K562 (cell line): Measurements from ENCODE around the gene SLC25A1. TPM values are rescaled to one million over a fixed set of nuclear protein-coding genes. Genes with fewer than 3 reads are reported as not detected.
A peak's percentile ranks its signal among the peaks of the same experiment; 100 is the strongest.

ENCODE experiments used
- ARHGAP35 ChIP-seq: fragments of 450-650 bp; IDR thresholded peaks from 2 replicates; pipeline ENCODE4 v1.6.1; 2018; ENCODE audit not compliant: partially characterized antibody
- BRD4 ChIP-seq: fragments of 200-600 bp; sonication (generic); IDR thresholded peaks from 2 replicates; pipeline ENCODE4 v1.6.1; 2017; ENCODE audit warnings: inconsistent platforms
- CBFA2T2 ChIP-seq: fragments of 450-650 bp; conservative IDR thresholded peaks from 2 replicates; pipeline ENCODE4 v1.6.1; 2017; ENCODE audit warnings: mild to moderate bottlenecking
- CHD1 ChIP-seq: fragments of 200-600 bp; sonication (generic); IDR thresholded peaks from one replicate; pipeline ENCODE4 v1.6.1; 2012; ENCODE audit warnings: mild to moderate bottlenecking, moderate library complexity, low read length, inconsistent platforms
- CHD4 ChIP-seq: fragments of 200-600 bp; sonication (generic); IDR thresholded peaks from 3 replicates; pipeline ENCODE4 v1.6.1; 2012; ENCODE audit warnings: low read depth, mild to moderate bottlenecking, mixed read lengths, low read length, inconsistent platforms; ENCODE audit not compliant: insufficient read depth, insufficient replicate concordance, poor library complexity, severe bottlenecking
- CTBP1 ChIP-seq: fragments of 450-650 bp; IDR thresholded peaks from 2 replicates; pipeline ENCODE4 v1.6.1; 2016; ENCODE audit warnings: borderline replicate concordance
- DMBX1 ChIP-seq: fragments of 250-450 bp; sonication (Bioruptor Pico); IDR thresholded peaks from 2 replicates; pipeline ENCODE4 v1.8.0; 2022; ENCODE audit warnings: inconsistent platforms, mild to moderate bottlenecking, moderate library complexity, borderline replicate concordance
- ERF ChIP-seq: fragments of 450-650 bp; formaldehyde crosslinking; IDR thresholded peaks from 2 replicates; pipeline ENCODE4 v1.4.0; 2020; ENCODE audit warnings: mild to moderate bottlenecking, mixed read lengths
- FIP1L1 ChIP-seq: fragments of 200-400 bp; formaldehyde crosslinking; IDR thresholded peaks from 2 replicates; pipeline ENCODE4 v1.6.1; 2018; ENCODE audit warnings: mild to moderate bottlenecking, low read depth, low read length; ENCODE audit not compliant: poor library complexity, severe bottlenecking
- GATAD2A ChIP-seq: fragments of 450-650 bp; IDR thresholded peaks from 2 replicates; pipeline ENCODE4 v1.6.1; 2017
- HMG20B ChIP-seq: fragments of 250-450 bp; sonication (Bioruptor Pico); IDR thresholded peaks from 2 replicates; pipeline ENCODE4 v1.5.0; 2021; ENCODE audit warnings: mild to moderate bottlenecking
- MAFG ChIP-seq: fragments of 450-650 bp; conservative IDR thresholded peaks from 2 replicates; pipeline ENCODE4 v1.6.1; 2016; ENCODE audit warnings: missing genetic modification characterization, missing compliant biosample characterization
- MYC ChIP-seq, 2 experiments: fragments of 250-450 bp in 1 of 2; sonication (Bioruptor Pico) in 1 of 2; IDR thresholded peaks; 2 replicates each; pipeline versions ENCODE4 v1.5.1 to v1.6.1; 2012 to 2021; ENCODE audit warnings: low read depth in 2 of 2, borderline replicate concordance in 1 of 2, improper control_type of control experiment in 1 of 2, low read length in 1 of 2, mild to moderate bottlenecking in 1 of 2, moderate library complexity in 1 of 2
- NCOR1 ChIP-seq: fragments of 450-650 bp; IDR thresholded peaks from 2 replicates; pipeline ENCODE4 v1.6.1; 2016; ENCODE audit warnings: mild to moderate bottlenecking, moderate library complexity
- PHB ChIP-seq: fragments of 250-450 bp; sonication (Bioruptor Pico); IDR thresholded peaks from 2 replicates; pipeline ENCODE4 v1.5.0; 2021
- PURB ChIP-seq: sonication (generic); formaldehyde crosslinking; IDR thresholded peaks from 2 replicates; pipeline ENCODE4 v1.9.0; 2021; ENCODE audit warnings: low read depth, mild to moderate bottlenecking, missing genetic modification reagents
- SIX5 ChIP-seq, 2 experiments: IDR thresholded peaks; 2 replicates each; pipeline ENCODE4 v1.6.1; 2011; ENCODE audit warnings: low read length in 2 of 2, borderline replicate concordance in 1 of 2, low read depth in 1 of 2, mild to moderate bottlenecking in 1 of 2, moderate library complexity in 1 of 2; ENCODE audit not compliant: insufficient read depth in 1 of 2
- TEAD1 ChIP-seq, 2 experiments: fragments of 450-650 bp in 1 of 2; sonication (generic) in 1 of 2; formaldehyde crosslinking; IDR thresholded peaks; 2 replicates each; pipeline versions ENCODE4 v1.4.0 to v1.8.0; 2020 to 2022; ENCODE audit warnings: mild to moderate bottlenecking in 2 of 2, missing genetic modification reagents in 1 of 2
- TOE1 ChIP-seq, 2 experiments: fragments of 450-650 bp in 1 of 2; sonication (generic) in 1 of 2; formaldehyde crosslinking in 1 of 2; IDR thresholded peaks; 2 replicates each; pipeline versions ENCODE4 v1.7.1 to v1.8.0; 2016 to 2022; ENCODE audit warnings: borderline replicate concordance in 2 of 2, mild to moderate bottlenecking in 2 of 2, antibody characterized with exemption in 1 of 2, inconsistent platforms in 1 of 2, low read depth in 1 of 2, missing genetic modification reagents in 1 of 2, moderate library complexity in 1 of 2
- ZNF239 ChIP-seq: fragments of 250-450 bp; sonication (Bioruptor Pico); IDR thresholded peaks from 2 replicates; pipeline ENCODE4 v1.4.0; 2020; ENCODE audit warnings: mild to moderate bottlenecking
- polyA plus RNA-seq, 8 experiments: library from polyadenylated mRNA; depleted of rRNA in 4 of 8; stranded (reverse) in 5 of 8; unstranded in 3 of 8; fragments of >200 nt; fragmentation: Nextera tagmentation in 2 of 8; fragmentation: Illumina TruSeq in 1 of 8; extraction: Ambion mirVana in 2 of 8; extraction: Trizol in 1 of 8; gene quantifications; 2 replicates each; pipeline versions ENCODE4 v1.2.1 to v1.2.3, GENCODE V29; 2011 to 2014; ENCODE audit warnings: inconsistent platforms in 1 of 8, missing spikeins in 1 of 8
- total RNA-seq, 7 experiments: library from RNA; depleted of rRNA in 6 of 7; stranded (reverse); fragments of >200 nt in 6 of 7; fragmentation: Illumina TruSeq in 2 of 7; extraction: Trizol in 2 of 7; gene quantifications; 2 replicates each; pipeline versions ENCODE4 v1.2.1 to v1.2.3, GENCODE V29; 2011 to 2021; ENCODE audit warnings: low replicate concordance in 1 of 7
- TF ChIP-seq, protein P1 (sequence below): IDR thresholded peaks from 3 replicates; pipeline ENCODE4 v1.6.1; 2011; ENCODE audit warnings: borderline replicate concordance, mild to moderate bottlenecking; ENCODE audit not compliant: insufficient read length, insufficient read depth
- TF ChIP-seq, protein P2 (sequence below): fragments of 200-800 bp; sonication (Bioruptor generic); IDR thresholded peaks from 2 replicates; pipeline ENCODE4 v1.6.1; 2017; ENCODE audit warnings: missing genetic modification characterization, missing compliant biosample characterization

The SLC25A1 gene
- total and polyA plus RNA-seq, 9 of the 15 experiments (the other 6 are each of a cell fraction or from before 2014, with no cell fraction given) = 11.0 to 408 (median 110) TPM

DNA sequence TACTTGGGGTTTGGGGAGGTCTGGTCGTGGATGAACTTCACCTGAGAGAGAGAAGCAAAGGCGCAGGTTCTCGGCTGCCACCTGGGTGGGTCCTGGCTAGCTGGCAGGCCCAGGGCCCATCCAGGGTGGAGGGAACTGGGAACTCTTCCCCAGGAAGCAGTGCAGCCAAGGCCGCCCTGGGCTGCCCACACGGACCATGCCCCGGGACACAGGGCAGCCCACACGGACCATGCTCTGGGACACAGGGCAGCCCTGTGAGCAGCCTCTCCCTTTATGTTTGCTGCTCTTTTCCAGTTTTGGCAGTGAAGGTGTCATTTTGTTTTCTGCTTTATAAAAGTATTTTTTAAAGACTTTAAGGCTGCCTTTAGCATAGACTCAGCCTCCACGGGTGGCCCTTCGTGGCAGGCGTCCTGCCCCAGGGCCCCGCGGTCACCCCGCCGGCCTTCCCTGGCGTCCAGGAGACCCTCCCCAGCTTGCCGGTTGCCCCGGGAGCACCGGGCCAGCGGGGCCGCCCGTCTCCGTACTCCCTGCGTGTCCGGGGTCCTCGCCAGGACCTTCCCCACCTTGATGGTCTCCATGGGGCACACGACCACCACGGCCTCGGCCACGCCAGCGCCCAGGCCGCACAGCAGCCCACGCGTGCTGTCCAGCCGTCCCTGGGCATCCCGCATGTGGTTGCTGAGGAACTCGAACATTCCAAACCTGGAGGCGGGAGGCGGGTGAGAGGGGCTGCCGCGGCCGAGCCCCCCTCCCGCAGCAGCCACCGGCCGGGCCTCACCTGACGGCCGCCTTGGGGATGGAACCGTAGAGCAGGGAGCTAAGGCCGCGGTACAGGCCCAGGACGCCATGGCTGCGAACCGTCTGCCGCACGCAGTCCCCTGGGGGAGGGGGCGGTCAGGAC lies 1.1 kb downstream of the SLC25A1 start (continued):
- 0 out of 4 replicates have a peak, but pooled peaks of 1 of the 2 experiments have one; percentile 3 for TF ChIP-seq SIX5 (IDR thresholded peaks at IDR 0.05; ENCODE audit: borderline replicate concordance in 1 of 2, insufficient read depth in 1 of 2, low read depth in 1 of 2, low read length in 2 of 2)
- TF ChIP-seq MYC (IDR thresholded peaks at IDR 0.05; ENCODE audit: low read depth, low read length) = no peak
- peak; percentile 96 for TF ChIP-seq MYC (CRISPR knock-in tag; IDR thresholded peaks at IDR 0.05; ENCODE audit: borderline replicate concordance, low read depth)
- no peak for TF ChIP-seq TOE1 (IDR thresholded peaks at IDR 0.05; ENCODE audit: borderline replicate concordance)
- TF ChIP-seq TOE1 (CRISPR knock-in tag; IDR thresholded peaks at IDR 0.05; ENCODE audit: borderline replicate concordance, low read depth) = no peak
- TF ChIP-seq FIP1L1 = no peak
- no peak for TF ChIP-seq ARHGAP35
- peak; percentile 91 for TF ChIP-seq PHB (CRISPR knock-in tag)
- 0 out of 4 replicates have a peak, but pooled peaks of 1 of the 2 experiments have one; percentile 16 for TF ChIP-seq TEAD1 (CRISPR knock-in tag; IDR thresholded peaks at IDR 0.05)
- TF ChIP-seq ZNF239 (CRISPR knock-in tag) = peak; percentile 6; the same call in 1 of the 2 replicates
- TF ChIP-seq CBFA2T2 = no peak
- TF ChIP-seq GATAD2A = no peak
- no peak for TF ChIP-seq NCOR1
- TF ChIP-seq CHD4 = peak; percentile 26
- 0 out of 2 replicates have a peak, but pooled peaks have one; percentile 20 for TF ChIP-seq DMBX1 (CRISPR knock-in tag)
- TF ChIP-seq MAFG (tag) = no peak
- no peak for TF ChIP-seq PURB (CRISPR knock-in tag)
- TF ChIP-seq BRD4 = 0 out of 2 replicates have a peak, but pooled peaks have one; percentile 87
- TF ChIP-seq CTBP1 = no peak
- TF ChIP-seq ERF (CRISPR knock-in tag) = no peak
- TF ChIP-seq, protein P1, sequence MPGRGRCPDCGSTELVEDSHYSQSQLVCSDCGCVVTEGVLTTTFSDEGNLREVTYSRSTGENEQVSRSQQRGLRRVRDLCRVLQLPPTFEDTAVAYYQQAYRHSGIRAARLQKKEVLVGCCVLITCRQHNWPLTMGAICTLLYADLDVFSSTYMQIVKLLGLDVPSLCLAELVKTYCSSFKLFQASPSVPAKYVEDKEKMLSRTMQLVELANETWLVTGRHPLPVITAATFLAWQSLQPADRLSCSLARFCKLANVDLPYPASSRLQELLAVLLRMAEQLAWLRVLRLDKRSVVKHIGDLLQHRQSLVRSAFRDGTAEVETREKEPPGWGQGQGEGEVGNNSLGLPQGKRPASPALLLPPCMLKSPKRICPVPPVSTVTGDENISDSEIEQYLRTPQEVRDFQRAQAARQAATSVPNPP = no peak
- no peak for TF ChIP-seq HMG20B (CRISPR knock-in tag)
- peak; percentile 78 for TF ChIP-seq CHD1
- TF ChIP-seq, protein P2, sequence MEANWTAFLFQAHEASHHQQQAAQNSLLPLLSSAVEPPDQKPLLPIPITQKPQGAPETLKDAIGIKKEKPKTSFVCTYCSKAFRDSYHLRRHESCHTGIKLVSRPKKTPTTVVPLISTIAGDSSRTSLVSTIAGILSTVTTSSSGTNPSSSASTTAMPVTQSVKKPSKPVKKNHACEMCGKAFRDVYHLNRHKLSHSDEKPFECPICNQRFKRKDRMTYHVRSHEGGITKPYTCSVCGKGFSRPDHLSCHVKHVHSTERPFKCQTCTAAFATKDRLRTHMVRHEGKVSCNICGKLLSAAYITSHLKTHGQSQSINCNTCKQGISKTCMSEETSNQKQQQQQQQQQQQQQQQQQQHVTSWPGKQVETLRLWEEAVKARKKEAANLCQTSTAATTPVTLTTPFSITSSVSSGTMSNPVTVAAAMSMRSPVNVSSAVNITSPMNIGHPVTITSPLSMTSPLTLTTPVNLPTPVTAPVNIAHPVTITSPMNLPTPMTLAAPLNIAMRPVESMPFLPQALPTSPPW (CRISPR knock-in tag) = no peak
